Endodermal cell (in vitro differentiated cells): Measurements from ENCODE around the gene EYA2. TPM values are rescaled to one million over a fixed set of nuclear protein-coding genes. Genes with fewer than 3 reads are reported as not detected.

Experiments
- DNase-seq: peaks from one replicate; pipeline ENCODE4 v3.0.0-alpha.2; 2017
- H3K27ac ChIP-seq: 2 replicates; pipeline ENCODE4 v1.5.1; 2013; ENCODE audit warnings: mild to moderate bottlenecking, low read depth, low read length, moderate library complexity
- H3K27me3 ChIP-seq: 2 replicates; pipeline ENCODE4 v1.6.1; 2013; ENCODE audit warnings: mild to moderate bottlenecking, low read length, moderate library complexity; ENCODE audit not compliant: insufficient read depth, control insufficient read depth, poor library complexity, severe bottlenecking
- H3K36me3 ChIP-seq: 2 replicates; pipeline ENCODE4 v1.7.0; 2013; ENCODE audit warnings: mild to moderate bottlenecking, low read length, moderate library complexity; ENCODE audit not compliant: control insufficient read depth, insufficient read depth
- H3K4me1 ChIP-seq: one replicate; pipeline ENCODE4 v1.7.0; 2013; ENCODE audit warnings: low read length; ENCODE audit not compliant: control insufficient read depth, insufficient read depth
- H3K4me3 ChIP-seq: 2 replicates; pipeline ENCODE4 v1.5.1; 2013; ENCODE audit warnings: mild to moderate bottlenecking, low read length, moderate library complexity
- H3K9ac ChIP-seq: 2 replicates; pipeline ENCODE4 v1.6.1; 2013; ENCODE audit warnings: mild to moderate bottlenecking, low read length, moderate library complexity; ENCODE audit not compliant: poor library complexity, severe bottlenecking; ENCODE audit errors: extremely low read depth
- H3K9me3 ChIP-seq: 2 replicates; pipeline ENCODE4 v1.6.1; 2013; ENCODE audit warnings: mild to moderate bottlenecking, low read length, moderate library complexity; ENCODE audit not compliant: control insufficient read depth
- H3K27ac Mint-ChIP-seq: 2 replicates; pipeline ENCODE4 v1.8.0; 2020; ENCODE audit warnings: mixed read lengths
- H3K27me3 Mint-ChIP-seq: 2 replicates; pipeline ENCODE4 v1.8.0; 2021; ENCODE audit warnings: mild to moderate bottlenecking, mixed read lengths; ENCODE audit not compliant: insufficient read depth
- H3K36me3 Mint-ChIP-seq: 2 replicates; pipeline ENCODE4 v1.8.0; 2020; ENCODE audit warnings: low read depth, mixed read lengths
- H3K4me1 Mint-ChIP-seq: 2 replicates; pipeline ENCODE4 v1.8.0; 2020; ENCODE audit warnings: mixed read lengths
- H3K4me3 Mint-ChIP-seq: 2 replicates; pipeline ENCODE4 v1.8.0; 2020; ENCODE audit warnings: mild to moderate bottlenecking, moderate library complexity, mixed read lengths
- H3K9me3 Mint-ChIP-seq: 2 replicates; pipeline ENCODE4 v1.8.0; 2020; ENCODE audit warnings: mild to moderate bottlenecking, mixed read lengths
- WGBS, 2 experiments: methylation state at CpG; one replicate each; pipeline versions ENCODE4 v1.1.5 to v1.1.7; 2013; ENCODE audit warnings: missing lambda C conversion rate in 2 of 2, mixed read lengths in 1 of 2; ENCODE audit not compliant: insufficient coverage in 1 of 2, insufficient read length in 1 of 2; 5-methylcytosine and 5-hydroxymethylcytosine counted together
- total RNA-seq, 2 donors: library from RNA; stranded (reverse); fragmentation: NEBNext Ultra II Directional in 1 of 2; extraction: Animal tissue kit (Norgen Biotek cat#: 25700) in 1 of 2; gene quantifications; 2 replicates in 1 of 2; 3 replicates in 1 of 2; pipeline ENCODE4 v1.2.1, GENCODE V29; 2021
- TF ChIP-seq, protein P1 (sequence below): fragments of 200-600 bp; sonication (generic); conservative IDR thresholded peaks from 2 replicates; pipeline ENCODE4 v1.5.0; 2021; ENCODE audit warnings: antibody characterized with exemption, mild to moderate bottlenecking

Gene EYA2
- total RNA-seq, 2 donors from 2014 or later: 9.1 to 18.0 TPM

GRCh38 chr20:47019121-47019824 lies 124.6 kb downstream of the EYA2 start:
- H3K27me3 Mint-ChIP-seq: peaks cover 3% of the 10 kb centered on the region
- H3K27ac Mint-ChIP-seq: no peak overlapping the region
- Histone ChIP-seq H3K4me3 (no peak overlapping the region), H3K36me3 (peaks cover 59% of the 10 kb centered on the region), H3K4me1 (no peaks in the 10 kb centered on the region), H3K9me3 (no peaks in the 10 kb centered on the region), H3K27ac (no peak overlapping the region), H3K27me3 (no peaks in the 10 kb centered on the region), H3K9ac (no peak overlapping the region)
- peaks cover 13% of the 10 kb centered on the region for H3K36me3 Mint-ChIP-seq
- no peaks in the 10 kb centered on the region for H3K9me3 Mint-ChIP-seq
- H3K4me3 Mint-ChIP-seq: no peak overlapping the region
- 83 to 85% methylated on average over 2 to 7 of the region's 7 CpGs for WGBS, 2 experiments
- TF ChIP-seq, protein P1, sequence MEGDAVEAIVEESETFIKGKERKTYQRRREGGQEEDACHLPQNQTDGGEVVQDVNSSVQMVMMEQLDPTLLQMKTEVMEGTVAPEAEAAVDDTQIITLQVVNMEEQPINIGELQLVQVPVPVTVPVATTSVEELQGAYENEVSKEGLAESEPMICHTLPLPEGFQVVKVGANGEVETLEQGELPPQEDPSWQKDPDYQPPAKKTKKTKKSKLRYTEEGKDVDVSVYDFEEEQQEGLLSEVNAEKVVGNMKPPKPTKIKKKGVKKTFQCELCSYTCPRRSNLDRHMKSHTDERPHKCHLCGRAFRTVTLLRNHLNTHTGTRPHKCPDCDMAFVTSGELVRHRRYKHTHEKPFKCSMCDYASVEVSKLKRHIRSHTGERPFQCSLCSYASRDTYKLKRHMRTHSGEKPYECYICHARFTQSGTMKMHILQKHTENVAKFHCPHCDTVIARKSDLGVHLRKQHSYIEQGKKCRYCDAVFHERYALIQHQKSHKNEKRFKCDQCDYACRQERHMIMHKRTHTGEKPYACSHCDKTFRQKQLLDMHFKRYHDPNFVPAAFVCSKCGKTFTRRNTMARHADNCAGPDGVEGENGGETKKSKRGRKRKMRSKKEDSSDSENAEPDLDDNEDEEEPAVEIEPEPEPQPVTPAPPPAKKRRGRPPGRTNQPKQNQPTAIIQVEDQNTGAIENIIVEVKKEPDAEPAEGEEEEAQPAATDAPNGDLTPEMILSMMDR: no peak
- DNase-seq: no peak
- H3K4me1 Mint-ChIP-seq: no peaks in the 10 kb centered on the region

DNA sequence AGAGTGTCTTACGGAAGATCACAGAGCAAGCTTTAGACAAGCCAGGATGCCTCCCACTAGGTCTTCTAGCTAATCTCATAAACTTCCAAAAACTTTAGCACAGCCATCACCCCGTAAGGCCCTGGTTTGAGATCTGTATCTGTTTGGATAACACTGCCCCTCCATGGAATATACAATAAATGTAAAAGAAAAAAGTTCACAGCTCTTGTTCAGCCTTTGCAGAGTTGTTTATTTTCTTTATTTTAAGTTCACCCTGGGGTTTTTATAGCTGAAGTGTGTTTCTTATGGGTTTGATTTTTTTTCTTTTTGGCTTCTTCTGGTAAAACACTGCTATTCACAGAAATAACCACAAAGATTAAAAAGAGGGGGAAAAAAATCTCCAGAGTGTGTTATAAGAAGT lies 125.6 kb downstream of the EYA2 start:
- Histone ChIP-seq H3K27ac (no peak overlapping the region), H3K36me3 (peaks cover 55% of the 10 kb centered on the region), H3K4me1 (no peaks in the 10 kb centered on the region), H3K27me3 (no peaks in the 10 kb centered on the region), H3K9ac (no peak overlapping the region), H3K4me3 (no peak overlapping the region), H3K9me3 (no peaks in the 10 kb centered on the region)
- peaks cover 3% of the 10 kb centered on the region for H3K27me3 Mint-ChIP-seq
- H3K4me3 Mint-ChIP-seq: no peak overlapping the region
- peaks cover 13% of the 10 kb centered on the region for H3K36me3 Mint-ChIP-seq
- no peaks in the 10 kb centered on the region for H3K9me3 Mint-ChIP-seq
- no peak for DNase-seq
- H3K4me1 Mint-ChIP-seq: no peaks in the 10 kb centered on the region
- 75 to 90% methylated on average over 1 to 2 of the region's 2 CpGs for WGBS, 2 experiments
- TF ChIP-seq, protein P1: no peak
- no peak overlapping the region for H3K27ac Mint-ChIP-seq

- Mint-ChIP-seq H3K27ac (no peak overlapping the region), H3K27me3 (no peaks in the 10 kb centered on the region), H3K36me3 (peaks cover 6% of the 10 kb centered on the region), H3K9me3 (no peaks in the 10 kb centered on the region), H3K4me3 (no peak overlapping the region), H3K4me1 (no peaks in the 10 kb centered on the region)
- TF ChIP-seq, protein P1: no peak
- no peak overlapping the region for H3K9ac ChIP-seq
- no peak overlapping the region for H3K4me3 ChIP-seq
- no peaks in the 10 kb centered on the region for H3K4me1 ChIP-seq
- no peaks in the 10 kb centered on the region for H3K9me3 ChIP-seq
- H3K27ac ChIP-seq: no peak overlapping the region
- H3K36me3 ChIP-seq: peaks cover 51% of the 10 kb centered on the region
- DNase-seq: no peak
- no peaks in the 10 kb centered on the region for H3K27me3 ChIP-seq
- 94 to 97% methylated on average over 3 to 4 of the region's 4 CpGs for WGBS, 2 experiments
These were observed 127.2 kb downstream of the EYA2 start for GRCh38 chr20:47021850-47022249.
